HG02973 (cell line): ENCODE results near the gene OPCML.

ENCODE experiments used
- ATAC-seq: cut with Tn5 transposase; IDR thresholded peaks from one replicate; pipeline ENCODE4 v1.9.1; 2021; ENCODE audit warnings: moderate library complexity; ENCODE audit not compliant: unreplicated experiment

The OPCML gene

GRCh38 chr11:132649277-132649676 is 883.0 kb downstream of the OPCML start:
- ATAC-seq: no peak

GRCh38 chr11:132648851-132649250 is 883.5 kb downstream of the OPCML start:
- ATAC-seq: no peak

GRCh38 chr11:132646890-132647289 is 885.4 kb downstream of the OPCML start:
- no peak for ATAC-seq

GRCh38 chr11:132644520-132645239 is 887.6 kb downstream of the OPCML start:
- ATAC-seq: no peak

- ATAC-seq: no peak
Measured at GRCh38 chr11:132643239-132643638, 889.1 kb downstream of the OPCML start.

- no peak for ATAC-seq
Measured at GRCh38 chr11:132640952-132641351, 891.3 kb downstream of the OPCML start.

GRCh38 chr11:132639986-132640385 is 892.3 kb downstream of the OPCML start:
- ATAC-seq: no peak

GRCh38 chr11:132639403-132639802 is 892.9 kb downstream of the OPCML start:
- ATAC-seq: no peak

GRCh38 chr11:132638423-132638822 is 893.9 kb downstream of the OPCML start:
- ATAC-seq: no peak

GRCh38 chr11:132636523-132636922 is 895.8 kb downstream of the OPCML start:
- no peak for ATAC-seq

- no peak for ATAC-seq
Measured at GRCh38 chr11:132632641-132633124, 899.6 kb downstream of the OPCML start.

GRCh38 chr11:132631989-132632388 is 900.3 kb downstream of the OPCML start:
- no peak for ATAC-seq

- no peak for ATAC-seq
Measured at GRCh38 chr11:132627981-132628380, 904.3 kb downstream of the OPCML start.

GRCh38 chr11:132626446-132626845 is 905.9 kb downstream of the OPCML start:
- ATAC-seq: no peak

- no peak for ATAC-seq
Measured at GRCh38 chr11:132623511-132623910, 908.8 kb downstream of the OPCML start.

GRCh38 chr11:132621976-132622580 is 910.2 kb downstream of the OPCML start:
- ATAC-seq: no peak

- ATAC-seq: no peak
Measured at GRCh38 chr11:132620423-132620822, 911.9 kb downstream of the OPCML start.

- no peak for ATAC-seq
Measured at GRCh38 chr11:132610791-132611190, 921.5 kb downstream of the OPCML start.

GRCh38 chr11:132610216-132610615 is 922.1 kb downstream of the OPCML start:
- no peak for ATAC-seq

- no peak for ATAC-seq
Measured at GRCh38 chr11:132607575-132607974, 924.7 kb downstream of the OPCML start.

- no peak for ATAC-seq
Measured at GRCh38 chr11:132605825-132606570, 926.3 kb downstream of the OPCML start.

GRCh38 chr11:132604431-132604830 is 927.9 kb downstream of the OPCML start:
- ATAC-seq: no peak
